Measurements from ENCODE around the gene UBTF. TPM values are rescaled to one million over a fixed set of nuclear protein-coding genes. Genes with fewer than 3 reads are reported as not detected.
A peak's percentile ranks its signal among the peaks of the same experiment; 100 is the strongest.

Gene UBTF
- total RNA-seq, 4 donors from 2014 or later: 38.9 to 57.4 (median 51.0) TPM

GRCh38 chr17:44197980-44198720 is 21.3 kb downstream of the UBTF start:
- Histone ChIP-seq H3K9me3 (no peaks in the 10 kb centered on the region), H3K27me3 (no peaks in the 10 kb centered on the region), H3K36me3 (peaks cover 28 to 47% (median 36%) of the 10 kb centered on the region in 3 donors), H3K4me1 (peaks cover 19 to 48% (median 27%) of the 10 kb centered on the region in 3 donors), H3K4me3 (peak overlapping the region; percentile 85 to 98 (median 89)), H3K27ac (peak overlapping the region; percentile 96 to 100 (median 99))
- TF ChIP-seq POLR2A (IDR thresholded peaks at IDR 0.05): peak in 2 of 4 donors; percentile 36 to 47
- peak in 1 of 6 experiments; percentile 7 for TF ChIP-seq CTCF (IDR thresholded peaks at IDR 0.05)
- 7 to 20% methylated on average over 1 to 2 of the region's 11 CpGs for WGBS, 2 donors
- DNase-seq: no peak
- intact Hi-C loops (cut with DNase I): no loop called here

- no peak for TF ChIP-seq POLR2A (IDR thresholded peaks at IDR 0.05)
- no peak for TF ChIP-seq CTCF (IDR thresholded peaks at IDR 0.05)
- Histone ChIP-seq H3K4me3 (no peak overlapping the region), H3K27me3 (no peaks in the 10 kb centered on the region), H3K36me3 (peaks cover 28 to 52% (median 39%) of the 10 kb centered on the region in 3 donors), H3K27ac (peak overlapping the region in 2 of 4 donors; percentile 99 to 100), H3K4me1 (peaks cover 26 to 53% (median 36%) of the 10 kb centered on the region in 3 donors), H3K9me3 (no peaks in the 10 kb centered on the region)
- no peak for DNase-seq
- WGBS, 2 donors: 92 to 93% methylated on average over 5 to 6 of the region's 15 CpGs
- intact Hi-C loops (cut with DNase I): no loop called here
These were observed 22.4 kb downstream of the UBTF start for GRCh38 chr17:44197107-44197506.

- H3K9me3 ChIP-seq: no peaks in the 10 kb centered on the region
- DNase-seq: no peak
- no peak for TF ChIP-seq POLR2A (IDR thresholded peaks at IDR 0.05)
- TF ChIP-seq CTCF (IDR thresholded peaks at IDR 0.05): no peak
- H3K4me3 ChIP-seq: no peak overlapping the region
- intact Hi-C loops (cut with DNase I): no loop called here
- no peaks in the 10 kb centered on the region for H3K27me3 ChIP-seq
- H3K4me1 ChIP-seq: peaks cover 27 to 56% (median 34%) of the 10 kb centered on the region in 3 donors
- 45 to 84% methylated on average over 6 to 7 of the region's 14 CpGs for WGBS, 2 donors
- H3K36me3 ChIP-seq: peaks cover 39 to 82% (median 50%) of the 10 kb centered on the region in 3 donors
- H3K27ac ChIP-seq: peak overlapping the region; percentile 59 to 71 (median 64)
These were observed 26.0 kb downstream of the UBTF start for GRCh38 chr17:44193326-44194084.

- Histone ChIP-seq H3K4me3 (no peak overlapping the region), H3K9me3 (no peaks in the 10 kb centered on the region), H3K27me3 (no peaks in the 10 kb centered on the region), H3K27ac (peak overlapping the region; percentile 59 to 71 (median 64)), H3K36me3 (peaks cover 39 to 82% (median 50%) of the 10 kb centered on the region in 3 donors), H3K4me1 (peaks cover 20 to 56% (median 36%) of the 10 kb centered on the region in 3 donors)
- intact Hi-C loops (cut with DNase I): no loop called here
- DNase-seq: no peak
- WGBS, 2 donors: 84 to 100% methylated on average over 1 to 3 of the region's 5 CpGs
- TF ChIP-seq CTCF (IDR thresholded peaks at IDR 0.05) (no peak), POLR2A (IDR thresholded peaks at IDR 0.05) (no peak)
These were observed 26.7 kb downstream of the UBTF start for GRCh38 chr17:44192750-44193149.
